Stimulated activated CD4-positive, alpha-beta T cell treated with anti-CD3 and anti-CD28 coated beads, Interleukin-12 subunit alpha, Interleukin-12 subunit beta, amount 100 ng/mL, for 4 hours (primary cell): Measurements from ENCODE around the gene PPP4R2.

ENCODE experiments used
- DNase-seq: peaks from one replicate; pipeline ENCODE4 v3.0.0-alpha.2; 2020

Gene PPP4R2

DNA sequence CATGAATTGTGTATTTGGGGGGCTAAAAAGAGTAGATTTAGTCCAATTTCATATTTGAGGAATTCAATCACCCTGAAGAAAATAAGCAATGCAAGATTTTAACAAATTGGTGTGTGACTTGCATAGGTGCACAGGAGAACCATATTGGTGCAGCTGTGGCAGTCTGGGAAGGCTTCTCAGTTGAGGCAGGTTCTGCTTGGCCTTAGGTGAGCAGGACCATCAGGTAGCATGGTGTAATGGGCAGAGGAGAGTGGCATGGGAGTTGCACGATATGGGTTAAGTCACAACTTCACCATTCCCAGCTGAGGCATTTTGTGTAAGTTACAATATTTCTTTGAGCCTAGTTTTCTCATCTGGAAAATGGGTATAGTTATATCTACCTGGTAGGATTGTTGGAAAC is 75.3 kb downstream of the PPP4R2 start:
- DNase-seq = no peak

DNA sequence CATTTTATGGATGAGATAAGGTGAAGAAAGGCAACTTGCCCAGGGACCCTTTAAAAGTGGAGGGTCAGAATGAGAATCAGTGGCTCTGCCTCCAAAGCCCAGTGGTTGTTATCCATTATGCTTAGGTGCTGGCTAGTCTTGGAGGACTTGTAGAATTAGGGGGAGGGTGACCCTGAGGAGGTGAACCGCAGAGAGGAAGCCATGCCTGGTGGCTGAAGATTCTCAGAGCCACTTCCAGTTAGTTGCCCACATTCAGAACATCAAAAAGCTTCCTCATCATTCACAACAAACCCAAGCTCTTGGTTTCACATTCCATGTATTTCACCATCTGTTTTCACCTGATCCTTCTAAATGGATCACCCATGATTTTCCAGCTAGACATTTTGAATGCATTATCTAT is 76.0 kb downstream of the PPP4R2 start:
- no peak for DNase-seq

DNA sequence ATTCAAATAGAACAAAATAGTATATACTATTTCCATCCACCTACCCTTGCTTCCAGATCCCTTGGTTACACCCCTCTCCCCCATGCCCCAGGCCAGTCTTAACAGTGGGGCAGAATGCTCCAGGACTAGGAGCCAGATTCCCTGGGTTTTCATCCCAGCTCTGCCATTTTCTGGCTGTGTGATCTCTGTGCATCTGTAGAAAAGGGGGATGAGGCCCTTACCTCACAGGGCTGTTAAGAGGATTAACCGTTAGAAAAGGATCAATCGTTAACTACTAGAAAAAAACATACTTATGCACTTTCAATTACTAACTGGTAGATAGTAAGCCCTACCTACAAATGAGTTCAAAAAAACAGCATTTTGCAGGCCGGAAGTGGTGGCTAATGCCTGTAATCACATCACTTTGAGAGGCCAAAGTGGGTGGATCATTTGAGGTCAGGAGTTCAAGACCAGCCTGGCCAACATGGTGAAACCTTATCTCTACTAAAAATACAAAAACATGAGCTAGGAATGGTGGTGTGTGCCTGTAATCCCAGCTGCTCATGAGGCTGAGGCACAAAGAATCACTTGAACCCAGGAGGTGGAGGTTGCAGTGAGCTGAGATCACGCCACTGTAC is 76.6 kb downstream of the PPP4R2 start:
- no peak for DNase-seq

DNA sequence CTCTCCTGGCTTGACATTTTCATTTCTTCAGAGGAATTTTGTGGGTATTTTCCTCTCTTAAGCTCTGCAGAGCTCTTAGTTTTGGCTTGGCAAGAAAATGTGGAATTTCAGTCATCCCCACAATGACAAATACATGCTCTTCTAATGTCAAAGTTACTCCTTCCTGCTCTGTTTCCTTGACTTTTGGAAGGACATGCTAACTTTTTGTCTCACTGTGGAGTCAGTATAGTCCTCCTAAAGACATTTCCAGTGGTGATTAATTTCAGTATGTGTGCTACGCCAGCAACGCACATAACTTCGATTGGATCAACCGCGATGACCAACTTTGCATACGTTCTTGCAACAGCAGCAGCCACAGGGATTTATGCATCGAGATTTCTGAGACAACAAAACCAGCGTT is 78.2 kb downstream of the PPP4R2 start:
- DNase-seq = no peak

DNA sequence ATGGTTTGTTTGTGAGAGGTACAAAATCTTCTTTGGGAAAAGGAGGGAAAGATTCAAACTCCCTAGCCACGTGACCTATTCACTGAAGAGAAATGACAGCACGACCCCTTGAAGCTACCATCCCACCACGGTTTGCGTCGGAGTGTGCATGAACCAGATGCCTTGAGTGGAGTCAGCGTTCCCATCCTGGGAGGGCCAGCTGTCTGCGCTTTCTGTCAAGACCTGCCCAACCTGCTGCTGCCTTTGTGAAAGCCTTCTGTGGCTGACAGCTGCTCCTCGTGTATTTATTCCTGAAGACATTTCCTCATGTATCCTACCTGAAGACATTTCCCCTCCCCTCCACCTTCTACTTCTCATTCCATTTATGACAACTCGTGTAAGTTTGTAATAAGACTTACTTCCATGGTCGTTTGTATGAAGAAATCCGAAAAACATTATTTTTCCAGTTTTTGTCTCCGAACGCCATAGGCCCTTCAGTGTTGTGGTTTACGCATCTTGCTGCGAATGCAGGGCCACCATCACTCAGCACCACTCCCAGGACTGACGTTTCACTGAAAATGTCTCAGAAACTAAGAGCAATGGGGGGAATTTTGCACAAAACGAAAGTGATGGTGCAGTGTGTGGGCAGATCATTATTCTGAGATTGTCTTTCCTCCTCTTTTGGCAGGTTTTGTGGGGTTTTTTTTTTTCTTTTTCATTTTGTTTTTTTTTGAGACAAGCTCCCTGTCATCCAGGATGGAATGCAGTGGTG is 83.8 kb downstream of the PPP4R2 start:
- DNase-seq = no peak

DNA sequence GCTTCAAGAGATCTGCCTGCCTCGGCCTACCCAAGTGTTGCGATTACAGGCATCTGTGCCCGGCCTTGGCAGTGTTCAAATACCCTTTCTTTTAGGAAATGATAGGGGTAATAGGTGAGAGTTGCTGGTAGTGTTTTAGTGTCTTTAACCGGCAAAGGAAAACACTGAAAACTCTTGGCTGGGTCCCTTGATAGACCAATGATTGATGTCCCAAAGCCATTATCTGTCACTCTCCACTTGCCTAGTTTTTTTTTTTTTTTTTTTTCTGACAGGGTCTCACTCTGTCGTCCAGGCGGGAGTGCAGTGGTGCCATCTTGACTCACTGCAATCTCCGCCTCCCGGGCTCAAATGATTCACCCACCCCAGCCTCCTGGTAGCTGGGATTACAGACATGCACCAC is 84.5 kb downstream of the PPP4R2 start:
- no peak for DNase-seq

DNA sequence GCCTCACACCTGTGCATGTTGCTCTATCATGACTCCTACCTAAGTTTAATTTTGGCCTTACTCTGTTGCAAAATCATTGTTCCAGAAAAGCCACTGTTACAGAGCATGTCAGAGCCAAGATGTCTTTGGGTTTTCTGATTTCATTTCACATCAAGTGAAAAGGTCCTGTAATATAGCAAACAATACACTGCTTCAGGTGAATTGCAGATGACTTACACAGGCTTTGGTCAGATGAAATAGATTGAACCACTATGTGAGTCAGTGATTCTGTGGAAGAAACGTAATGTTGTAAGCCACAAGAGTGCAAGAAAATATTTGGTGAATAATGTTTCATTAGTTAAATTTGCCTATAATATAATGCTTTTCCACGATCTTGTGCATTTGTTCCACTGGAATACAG is 87.6 kb downstream of the PPP4R2 start:
- DNase-seq = no peak

DNA sequence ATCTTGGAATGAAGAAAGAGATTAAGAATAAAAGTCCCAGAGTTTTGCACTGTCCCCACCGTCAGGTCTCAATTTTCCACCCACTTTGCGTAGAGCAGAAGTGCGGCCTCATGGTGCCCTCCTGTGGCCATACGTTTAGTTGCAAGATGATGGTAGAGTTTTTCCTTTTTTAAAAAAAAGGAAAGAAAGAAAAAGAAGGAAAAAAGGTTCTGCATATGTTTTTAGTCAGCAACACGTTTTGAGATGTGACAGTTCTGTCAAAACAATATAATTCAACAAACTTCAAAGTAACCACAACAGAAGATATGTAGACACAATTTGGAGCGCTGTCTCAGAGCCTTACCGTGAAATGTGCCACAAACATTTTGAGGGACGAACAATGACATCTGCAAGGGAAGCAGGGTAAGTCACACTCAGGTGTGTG is 89.5 kb downstream of the PPP4R2 start:
- DNase-seq = peak; percentile 48

DNA sequence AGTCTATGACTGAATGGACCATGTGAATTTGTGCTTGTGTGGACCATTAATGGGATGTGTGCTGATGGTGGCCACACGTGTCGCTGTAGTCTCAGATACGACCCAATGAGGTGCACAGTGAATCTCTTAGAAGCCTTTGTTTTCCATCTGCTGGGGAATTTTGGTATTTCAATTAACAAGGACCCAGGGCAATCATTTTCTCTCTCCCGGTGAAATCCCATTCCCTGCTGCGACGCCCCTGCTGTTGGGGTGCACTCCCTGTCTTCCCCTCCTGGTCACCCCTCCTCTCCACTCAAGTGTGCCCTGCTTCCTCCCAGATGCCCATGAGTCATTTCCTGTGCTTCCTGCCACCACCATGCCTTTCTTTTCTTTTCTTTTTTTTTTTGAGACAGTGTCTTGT is 97.5 kb downstream of the PPP4R2 start:
- DNase-seq = no peak

DNA sequence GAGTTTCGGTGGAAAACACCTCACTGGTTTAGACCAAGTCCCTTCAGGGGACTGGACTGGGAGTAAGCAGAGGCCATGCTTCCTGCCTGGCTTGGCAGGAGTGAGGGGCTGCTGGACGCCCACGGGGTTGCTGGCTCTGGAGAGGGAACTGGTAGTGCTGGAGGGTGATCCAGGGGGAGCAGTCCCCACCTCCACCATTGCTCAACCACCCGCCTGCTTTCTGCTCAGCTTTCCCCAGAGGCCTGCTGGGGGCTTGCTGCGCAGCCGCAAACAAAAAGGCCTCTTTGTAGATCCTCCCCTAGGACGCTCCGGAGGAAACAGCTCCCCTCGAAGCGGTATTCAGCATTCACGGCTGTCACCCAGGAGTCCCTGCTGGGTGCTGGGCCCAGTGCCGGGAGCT is 98.3 kb downstream of the PPP4R2 start:
- DNase-seq = no peak

DNA sequence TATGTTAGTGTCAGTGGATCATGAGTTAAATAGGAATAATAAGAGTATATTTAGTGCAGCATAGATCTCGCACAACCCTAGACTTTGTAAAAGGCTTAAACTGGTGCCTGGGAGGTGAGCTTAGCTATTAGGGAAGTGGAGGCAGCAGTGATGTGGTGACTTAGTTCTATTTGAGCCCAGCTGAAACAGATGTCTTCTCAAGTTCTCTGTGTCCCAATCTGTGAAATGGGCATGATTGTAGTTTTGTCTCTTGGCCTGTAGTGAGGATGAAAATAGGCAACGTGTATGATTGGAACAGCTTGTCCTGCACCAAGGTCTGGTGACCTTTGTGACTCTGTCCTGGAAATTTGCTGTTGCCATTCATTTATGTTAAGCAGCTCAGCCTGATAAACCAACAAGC is 99.6 kb downstream of the PPP4R2 start:
- DNase-seq = no peak

DNA sequence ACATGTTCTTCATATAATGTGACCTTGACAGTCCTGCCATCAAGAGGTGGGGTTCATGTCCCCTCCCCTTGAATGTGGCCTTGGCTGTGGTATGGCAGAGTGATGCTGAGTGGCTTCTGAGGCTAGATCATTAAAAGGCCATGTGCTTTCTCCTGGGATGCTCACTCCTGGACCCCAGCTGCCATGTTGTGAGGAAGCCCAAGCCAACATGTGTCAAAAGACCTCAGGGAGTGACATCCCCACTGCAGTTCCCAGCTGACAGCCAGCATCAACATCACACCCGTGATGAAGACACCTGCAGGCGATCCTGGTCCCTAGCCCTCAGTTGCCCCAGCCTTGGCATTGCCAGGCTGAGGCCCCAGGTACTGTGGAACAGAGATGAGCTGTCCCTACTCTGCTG is 101.4 kb downstream of the PPP4R2 start:
- no peak for DNase-seq

DNA sequence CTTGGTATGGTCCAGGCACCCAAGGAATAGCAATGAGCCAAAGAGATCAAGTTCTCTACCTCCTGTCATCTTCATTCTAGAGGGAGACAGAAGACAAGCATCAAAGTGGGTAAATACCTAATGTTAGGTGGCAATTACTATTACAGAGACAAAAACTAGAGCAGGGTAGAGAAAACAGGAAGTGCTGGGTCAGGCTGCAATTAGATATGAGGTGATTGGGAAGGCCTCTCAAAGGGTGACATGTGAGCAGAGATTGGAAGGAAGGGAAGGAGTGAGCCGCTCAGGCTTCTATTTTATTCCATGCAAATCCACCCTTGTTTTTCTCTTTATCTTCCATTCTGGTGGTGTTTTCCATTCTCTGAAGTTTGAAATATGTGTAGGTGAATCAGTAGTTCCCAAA is 102.3 kb downstream of the PPP4R2 start:
- DNase-seq = no peak

DNA sequence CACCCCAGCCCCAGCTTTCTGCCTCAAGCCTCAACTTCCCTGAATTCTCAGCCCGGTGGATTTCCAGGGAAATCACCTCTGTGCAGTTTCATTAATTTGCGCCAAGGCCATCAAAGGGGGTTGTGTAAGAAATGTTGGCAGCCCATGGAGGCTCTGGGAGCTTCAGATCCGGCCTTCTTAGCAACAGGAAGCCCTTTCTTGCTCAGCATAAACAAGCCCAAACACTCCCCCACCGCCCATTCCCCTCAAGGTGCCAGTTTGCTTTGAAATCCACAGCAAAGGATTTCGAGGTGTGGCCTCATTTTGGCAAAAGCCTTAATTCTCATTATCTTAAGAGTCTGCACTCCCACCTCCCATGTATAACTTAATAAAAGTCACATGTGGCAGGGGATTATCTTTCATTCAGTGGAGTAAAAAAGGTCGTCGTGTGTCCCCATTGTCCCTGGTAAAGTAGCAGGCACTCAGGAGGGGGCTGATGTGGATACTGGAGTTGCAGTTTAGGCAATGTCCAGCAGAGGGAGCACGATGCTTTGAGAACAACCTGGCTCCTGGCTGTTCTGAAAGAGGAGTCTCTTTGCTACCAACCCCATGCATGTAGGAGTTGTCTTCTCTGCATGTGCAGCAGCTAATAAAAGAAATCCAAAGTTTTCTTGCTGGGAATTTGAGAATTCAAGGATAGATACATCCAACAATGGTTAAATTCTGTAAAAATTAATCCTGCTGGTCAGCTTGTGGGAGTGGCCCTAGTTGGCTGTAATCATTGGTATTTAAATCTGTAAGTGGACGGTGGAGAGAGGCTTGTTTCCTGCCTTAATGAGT is 104.3 kb downstream of the PPP4R2 start:
- peak; percentile 75 for DNase-seq

DNA sequence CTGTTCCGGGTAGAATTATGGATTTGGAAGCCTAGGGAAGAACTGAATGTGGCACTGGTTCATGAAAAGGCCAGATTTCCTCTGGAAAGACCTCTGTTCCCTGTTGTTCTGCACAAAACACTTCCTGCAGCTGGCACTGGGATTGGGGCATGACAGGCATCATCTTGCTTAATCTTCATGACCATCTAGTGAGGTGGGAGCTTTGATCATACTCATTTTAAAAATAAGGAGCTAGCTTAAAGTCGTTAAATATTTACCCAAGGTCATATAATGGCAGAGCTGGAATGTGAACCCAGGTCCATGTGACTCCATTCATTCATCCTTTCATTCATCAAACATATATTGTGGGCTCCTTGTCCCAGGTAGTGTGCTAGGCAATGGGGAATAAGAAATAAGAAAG is 105.3 kb downstream of the PPP4R2 start:
- DNase-seq = no peak

DNA sequence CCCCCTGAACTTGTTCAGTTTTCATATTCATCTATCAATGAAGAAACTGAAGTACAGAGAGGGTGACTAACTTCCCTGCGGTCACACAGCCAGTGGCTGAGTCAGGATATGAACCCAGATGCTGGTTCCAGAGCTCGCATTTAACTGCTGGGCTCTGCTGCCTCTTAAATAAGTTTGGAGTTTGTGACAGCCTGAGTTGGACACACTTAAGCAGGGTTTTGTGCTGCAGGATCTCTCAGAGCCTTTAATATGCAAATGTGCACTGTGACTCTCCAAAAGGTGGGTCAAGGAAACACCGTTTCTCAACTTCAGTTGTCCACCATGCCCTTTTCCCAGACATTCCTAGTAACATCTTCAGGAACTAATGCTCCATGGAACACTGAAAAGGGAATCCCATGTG is 110.6 kb downstream of the PPP4R2 start:
- DNase-seq = no peak

DNA sequence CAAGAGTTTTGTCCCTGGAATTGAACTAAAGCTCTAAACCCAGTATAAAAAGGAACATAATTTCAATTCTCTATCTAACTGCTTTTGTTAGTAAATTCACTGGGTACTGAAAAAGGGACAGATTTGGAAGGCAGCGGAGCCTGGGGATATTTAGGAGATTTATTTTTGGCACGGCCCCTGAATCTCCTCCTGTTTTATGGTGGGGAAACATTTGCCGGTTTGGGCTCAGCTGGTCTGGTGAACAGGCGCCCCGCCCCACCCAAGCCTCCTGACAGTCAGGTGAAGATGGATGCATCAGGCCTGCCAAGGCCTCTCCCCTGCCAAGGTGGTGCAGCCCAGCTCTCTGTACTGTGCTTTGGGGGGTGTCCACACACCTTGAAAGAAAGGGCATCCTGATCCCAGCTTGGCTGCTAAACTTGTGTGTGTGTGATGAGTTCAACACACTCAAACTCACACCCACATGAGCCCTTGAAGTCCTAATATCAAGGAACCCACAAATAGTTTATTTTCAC is 111.1 kb downstream of the PPP4R2 start:
- no peak for DNase-seq

DNA sequence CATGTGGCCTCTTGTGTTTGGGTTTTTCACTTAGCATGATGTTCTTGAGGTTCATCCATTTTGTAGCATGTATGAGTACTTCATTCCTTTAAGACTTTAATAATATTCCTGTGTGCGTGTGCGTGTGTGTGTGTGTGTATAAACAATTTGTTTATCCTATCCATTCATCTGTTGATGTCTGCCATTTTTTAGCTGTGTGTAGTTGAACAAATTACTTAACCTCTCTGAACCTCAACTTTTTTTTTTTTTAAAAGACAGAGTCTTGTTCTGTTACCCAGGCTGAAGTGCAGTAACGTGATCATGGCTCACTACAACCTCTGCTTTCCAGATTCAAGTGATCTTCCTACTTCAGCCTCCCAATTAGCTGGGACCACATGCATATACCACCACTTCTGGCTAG is 112.1 kb downstream of the PPP4R2 start:
- DNase-seq = no peak

DNA sequence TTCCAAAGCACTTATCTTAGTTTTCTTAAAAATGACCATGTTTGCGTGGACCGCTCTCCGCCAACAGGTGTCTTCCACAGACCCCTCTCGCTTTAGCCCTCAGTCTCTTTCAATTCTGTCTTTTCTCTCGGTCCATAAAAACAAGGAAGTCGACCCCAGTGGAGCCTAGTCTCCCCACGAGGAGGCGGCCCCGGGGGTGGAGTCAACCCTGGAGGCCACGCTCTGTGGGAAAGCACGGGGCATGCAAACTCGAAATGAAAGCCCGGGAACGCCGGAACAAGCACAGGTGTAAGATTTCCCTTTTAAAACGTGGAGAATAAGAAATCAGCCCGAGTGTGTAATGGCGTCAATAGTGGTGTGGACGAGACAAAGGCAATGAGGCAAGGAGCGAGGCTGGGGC is 113.9 kb downstream of the PPP4R2 start:
- no peak for DNase-seq

DNA sequence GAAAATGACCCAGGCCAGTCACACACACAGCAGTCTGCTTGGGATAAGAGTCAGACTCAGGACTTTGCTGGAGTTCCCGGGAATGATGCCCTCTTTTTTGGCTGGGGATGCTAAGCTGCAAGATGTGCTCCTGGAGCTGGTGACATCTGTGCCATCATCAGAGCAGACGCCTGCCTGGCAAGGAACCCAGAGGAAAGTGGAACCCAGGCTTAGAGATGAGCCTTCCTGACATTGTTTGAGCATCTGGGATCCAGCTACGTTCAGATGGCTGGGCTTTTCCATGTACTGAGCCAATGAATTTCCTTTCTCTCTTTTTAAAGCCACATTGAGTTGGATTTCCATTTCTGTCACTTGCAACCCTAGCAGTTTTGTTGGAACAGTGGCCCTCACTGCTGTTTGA is 118.1 kb downstream of the PPP4R2 start:
- DNase-seq = no peak

DNA sequence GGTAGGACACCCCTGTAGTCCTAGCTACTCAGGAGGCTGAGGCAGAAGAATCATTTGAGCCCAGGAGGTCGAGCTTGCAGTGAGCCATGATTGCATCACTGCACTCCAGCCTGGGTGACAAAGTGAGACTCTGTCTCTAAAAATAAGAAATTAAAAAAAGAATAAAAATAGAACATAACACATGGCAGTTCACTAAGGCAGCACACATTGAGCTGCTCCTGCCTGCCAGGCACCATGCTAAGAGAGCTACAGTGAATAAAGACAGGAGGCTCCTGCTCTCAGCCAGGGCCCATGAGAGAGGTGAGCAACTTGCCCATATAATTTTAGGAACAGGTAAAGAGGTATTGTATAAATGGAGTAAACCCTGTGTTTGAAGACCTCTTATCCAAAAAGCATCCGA is 119.2 kb downstream of the PPP4R2 start:
- no peak for DNase-seq
